Measurements from ENCODE around the gene ERFE. TPM values are rescaled to one million over a fixed set of nuclear protein-coding genes. Genes with fewer than 3 reads are reported as not detected.

ERFE gene
- total RNA-seq, 2 experiments from 2014 or later = 0.99 to 1.0 TPM

DNA sequence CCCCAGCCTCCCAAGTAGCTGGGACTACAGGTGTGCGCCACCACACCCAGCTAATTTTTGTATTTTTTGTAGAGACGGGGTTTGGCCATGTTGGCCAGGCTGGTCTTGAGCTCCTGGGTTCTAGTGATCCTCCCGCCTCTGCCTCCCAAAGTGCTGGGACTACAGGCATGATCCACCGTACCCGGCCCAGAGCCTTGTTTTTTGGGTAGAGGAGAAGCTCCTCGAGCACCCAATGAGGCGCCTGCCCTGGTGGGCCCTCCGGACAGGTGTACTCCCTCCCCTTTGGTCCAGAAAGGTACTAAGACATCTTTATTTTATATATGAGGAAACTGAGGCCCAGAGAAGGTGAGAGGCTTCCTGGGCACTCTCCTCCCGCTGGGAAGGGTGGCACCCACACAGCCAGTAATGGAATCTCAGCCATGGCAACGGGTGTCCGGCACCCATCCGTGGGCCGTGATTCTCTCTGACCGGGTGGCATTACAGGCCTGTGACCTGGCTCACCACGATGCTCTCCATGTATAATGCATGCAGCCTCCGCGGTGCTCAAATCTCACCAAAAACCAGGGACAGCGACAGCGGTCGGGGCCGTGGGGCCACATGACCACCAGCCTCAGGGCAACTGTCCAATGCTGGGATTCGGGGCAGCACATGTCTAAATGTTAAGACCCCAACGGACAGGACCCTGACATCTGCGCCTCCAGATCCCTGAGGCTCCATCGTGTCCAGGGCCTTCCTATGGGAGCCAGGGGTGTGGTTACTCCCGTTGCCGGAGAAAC, 37.1 kb upstream of the ERFE start:
- DNase-seq (no peak), ATAC-seq (no peak)
- H3K4me1 Mint-ChIP-seq (ENCODE audit: low read depth) = no peaks in the 10 kb centered on the region
- H3K36me3 Mint-ChIP-seq (ENCODE audit: low read depth) = no peaks in the 10 kb centered on the region
- H3K9me3 Mint-ChIP-seq = no peaks in the 10 kb centered on the region
- no peaks in the 10 kb centered on the region for H3K27me3 Mint-ChIP-seq
- H3K4me3 Mint-ChIP-seq = no peak overlapping the region
- ChIA-PET CTCF (no interaction called here), POLR2A (no interaction called here)
- H3K27ac Mint-ChIP-seq = no peak overlapping the region
- TF ChIP-seq, protein P1, sequence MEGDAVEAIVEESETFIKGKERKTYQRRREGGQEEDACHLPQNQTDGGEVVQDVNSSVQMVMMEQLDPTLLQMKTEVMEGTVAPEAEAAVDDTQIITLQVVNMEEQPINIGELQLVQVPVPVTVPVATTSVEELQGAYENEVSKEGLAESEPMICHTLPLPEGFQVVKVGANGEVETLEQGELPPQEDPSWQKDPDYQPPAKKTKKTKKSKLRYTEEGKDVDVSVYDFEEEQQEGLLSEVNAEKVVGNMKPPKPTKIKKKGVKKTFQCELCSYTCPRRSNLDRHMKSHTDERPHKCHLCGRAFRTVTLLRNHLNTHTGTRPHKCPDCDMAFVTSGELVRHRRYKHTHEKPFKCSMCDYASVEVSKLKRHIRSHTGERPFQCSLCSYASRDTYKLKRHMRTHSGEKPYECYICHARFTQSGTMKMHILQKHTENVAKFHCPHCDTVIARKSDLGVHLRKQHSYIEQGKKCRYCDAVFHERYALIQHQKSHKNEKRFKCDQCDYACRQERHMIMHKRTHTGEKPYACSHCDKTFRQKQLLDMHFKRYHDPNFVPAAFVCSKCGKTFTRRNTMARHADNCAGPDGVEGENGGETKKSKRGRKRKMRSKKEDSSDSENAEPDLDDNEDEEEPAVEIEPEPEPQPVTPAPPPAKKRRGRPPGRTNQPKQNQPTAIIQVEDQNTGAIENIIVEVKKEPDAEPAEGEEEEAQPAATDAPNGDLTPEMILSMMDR (IDR thresholded peaks at IDR 0.05) = no peak
- intact Hi-C loops (cut with micrococcal nuclease) = no loop called here

DNA sequence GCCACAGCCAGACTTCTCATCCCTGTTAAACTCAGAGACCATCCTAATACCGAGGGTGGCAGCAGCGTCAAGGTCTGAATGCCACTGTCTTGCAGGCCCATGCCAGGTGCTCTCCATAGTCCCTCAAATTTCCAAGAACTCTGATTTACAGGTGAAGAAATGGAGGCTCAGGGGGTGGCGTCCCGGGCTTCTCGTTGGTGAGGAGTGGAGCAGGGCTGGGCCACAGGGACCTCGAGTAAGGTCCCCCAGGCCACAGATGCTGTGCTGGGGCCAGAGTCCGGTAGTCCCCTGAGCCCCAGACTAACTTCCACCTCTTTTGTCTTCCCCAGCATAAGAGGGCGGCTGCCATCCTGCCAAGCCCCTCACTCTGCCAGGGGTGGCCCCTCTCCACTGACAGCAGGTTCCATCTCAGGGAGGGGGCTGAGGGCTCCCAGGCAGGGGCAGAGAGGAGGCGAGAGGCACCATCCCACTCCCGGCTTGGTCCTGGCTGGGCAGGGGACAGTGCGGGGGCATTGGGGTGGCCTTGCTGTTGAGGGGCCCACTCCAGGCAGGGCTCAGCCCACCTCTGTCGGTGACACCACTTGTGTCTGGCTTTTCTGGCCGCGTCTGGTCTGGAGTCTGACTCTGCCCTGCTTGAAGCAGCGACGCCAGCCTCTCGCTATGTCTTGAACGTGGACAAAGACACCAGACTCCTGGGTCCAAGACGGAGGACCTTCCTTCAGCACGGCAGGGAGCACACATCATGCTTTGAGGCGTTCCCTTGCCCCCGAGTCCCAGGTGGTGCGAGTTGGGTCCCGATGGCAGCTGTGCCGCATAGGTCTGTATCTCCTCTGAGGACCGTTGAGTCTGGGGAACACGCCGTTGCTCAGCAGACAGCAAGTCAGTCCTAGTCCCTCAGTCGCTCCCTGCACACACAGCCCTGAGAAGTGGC, 36.2 kb upstream of the ERFE start:
- CTCF ChIA-PET = no interaction called here

DNA sequence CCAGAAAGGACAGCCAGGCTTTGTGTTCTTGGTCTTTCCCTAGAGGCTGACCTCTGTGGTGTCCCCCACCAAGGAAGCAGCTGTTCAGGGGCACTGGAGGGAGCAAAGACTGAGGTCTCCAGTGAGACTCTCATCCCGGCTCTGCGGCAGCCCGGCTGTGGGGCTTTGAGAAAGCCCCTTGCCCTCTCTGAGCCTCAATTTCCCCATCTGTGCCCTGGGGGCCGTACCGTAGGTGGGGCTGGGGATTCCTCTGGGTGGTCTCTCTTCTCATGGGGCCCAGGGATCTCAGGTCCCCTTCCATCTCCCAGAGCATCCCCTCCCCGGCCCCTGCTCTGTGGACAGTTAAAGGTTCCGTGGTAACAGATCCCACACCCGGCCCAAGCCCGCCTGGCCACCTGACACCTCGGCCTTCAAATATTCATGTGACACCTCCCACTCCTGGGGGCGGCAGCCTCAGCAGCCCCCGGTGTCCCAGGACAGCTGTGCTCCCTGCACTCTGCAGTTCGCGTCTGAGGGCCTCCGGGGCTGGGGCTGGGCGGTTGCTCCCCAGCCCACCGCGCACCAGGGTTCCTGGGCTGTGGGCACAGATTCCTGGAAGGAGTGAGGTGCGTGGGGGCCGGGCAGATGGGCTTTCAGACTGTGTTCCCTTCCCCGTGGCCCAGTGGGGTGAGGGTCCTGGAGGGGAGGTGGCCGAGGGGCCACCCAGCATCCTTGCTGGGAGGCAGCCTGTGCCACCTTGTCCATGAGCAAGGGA, 35.4 kb upstream of the ERFE start:
- H3K4me3 Mint-ChIP-seq = no peak overlapping the region

More for the DNA sequence above, 36.2 kb upstream of the ERFE start:
- H3K4me1 Mint-ChIP-seq (ENCODE audit: low read depth) = no peaks in the 10 kb centered on the region
- TF ChIP-seq, protein P1 (IDR thresholded peaks at IDR 0.05) = no peak
- no peak for DNase-seq
- no peak for ATAC-seq
- POLR2A ChIA-PET = no interaction called here
- H3K9me3 Mint-ChIP-seq = no peaks in the 10 kb centered on the region
- intact Hi-C loops (cut with micrococcal nuclease) = no loop called here
- no peaks in the 10 kb centered on the region for H3K27me3 Mint-ChIP-seq
- no peak overlapping the region for H3K4me3 Mint-ChIP-seq
- H3K27ac Mint-ChIP-seq = no peak overlapping the region
- no peaks in the 10 kb centered on the region for H3K36me3 Mint-ChIP-seq (ENCODE audit: low read depth)

DNA sequence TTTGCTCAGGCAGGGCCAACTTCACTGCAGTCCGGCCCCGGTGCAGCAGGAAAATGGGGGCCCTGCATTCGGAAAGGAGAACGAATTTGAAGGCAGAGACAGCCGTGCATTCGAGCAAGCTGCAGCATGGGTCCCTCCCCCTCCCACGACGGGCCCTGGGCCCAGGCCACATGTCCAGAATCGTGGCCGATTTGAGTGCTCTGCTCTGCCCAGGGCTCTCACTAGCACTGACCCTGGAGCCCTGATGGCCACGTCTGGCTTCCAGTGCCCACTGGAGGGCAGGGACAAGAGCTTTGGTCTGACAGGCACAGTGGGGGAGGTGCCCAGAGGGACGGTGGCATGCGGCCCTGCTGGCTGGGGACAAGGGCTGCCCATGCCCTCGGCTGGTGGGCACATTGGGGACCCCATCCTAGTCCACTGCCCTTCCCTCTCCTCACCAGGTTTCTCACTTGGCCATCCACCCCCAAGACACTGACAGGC, 34.7 kb upstream of the ERFE start:
- no peaks in the 10 kb centered on the region for H3K9me3 Mint-ChIP-seq
- no peak for ATAC-seq
- no peak for DNase-seq
- ChIA-PET CTCF (no interaction called here), POLR2A (no interaction called here)
- H3K27ac Mint-ChIP-seq = no peak overlapping the region
- no peaks in the 10 kb centered on the region for H3K36me3 Mint-ChIP-seq (ENCODE audit: low read depth)
- no peaks in the 10 kb centered on the region for H3K27me3 Mint-ChIP-seq
- intact Hi-C loops (cut with micrococcal nuclease) = no loop called here
- H3K4me3 Mint-ChIP-seq = no peak overlapping the region
- TF ChIP-seq, protein P1 (IDR thresholded peaks at IDR 0.05) = no peak
- H3K4me1 Mint-ChIP-seq (ENCODE audit: low read depth) = no peaks in the 10 kb centered on the region

More for the DNA sequence above, 35.4 kb upstream of the ERFE start:
- POLR2A ChIA-PET = no interaction called here
- intact Hi-C loops (cut with micrococcal nuclease) = no loop called here
- Mint-ChIP-seq H3K27me3 (no peaks in the 10 kb centered on the region), H3K36me3 (ENCODE audit: low read depth) (no peaks in the 10 kb centered on the region), H3K27ac (no peak overlapping the region), H3K9me3 (no peaks in the 10 kb centered on the region), H3K4me1 (ENCODE audit: low read depth) (no peaks in the 10 kb centered on the region)
- ATAC-seq (no peak), DNase-seq (no peak)
- CTCF ChIA-PET = no interaction called here
- TF ChIP-seq, protein P1 (IDR thresholded peaks at IDR 0.05) = no peak
